ENCODE data around the gene DNAJC16.
"Not testable (repeated sequence)": the region's sequence is repeated elsewhere in the genome, so short reads cannot be mapped to it uniquely, and the experiment has no call there.

The DNAJC16 gene

DNA sequence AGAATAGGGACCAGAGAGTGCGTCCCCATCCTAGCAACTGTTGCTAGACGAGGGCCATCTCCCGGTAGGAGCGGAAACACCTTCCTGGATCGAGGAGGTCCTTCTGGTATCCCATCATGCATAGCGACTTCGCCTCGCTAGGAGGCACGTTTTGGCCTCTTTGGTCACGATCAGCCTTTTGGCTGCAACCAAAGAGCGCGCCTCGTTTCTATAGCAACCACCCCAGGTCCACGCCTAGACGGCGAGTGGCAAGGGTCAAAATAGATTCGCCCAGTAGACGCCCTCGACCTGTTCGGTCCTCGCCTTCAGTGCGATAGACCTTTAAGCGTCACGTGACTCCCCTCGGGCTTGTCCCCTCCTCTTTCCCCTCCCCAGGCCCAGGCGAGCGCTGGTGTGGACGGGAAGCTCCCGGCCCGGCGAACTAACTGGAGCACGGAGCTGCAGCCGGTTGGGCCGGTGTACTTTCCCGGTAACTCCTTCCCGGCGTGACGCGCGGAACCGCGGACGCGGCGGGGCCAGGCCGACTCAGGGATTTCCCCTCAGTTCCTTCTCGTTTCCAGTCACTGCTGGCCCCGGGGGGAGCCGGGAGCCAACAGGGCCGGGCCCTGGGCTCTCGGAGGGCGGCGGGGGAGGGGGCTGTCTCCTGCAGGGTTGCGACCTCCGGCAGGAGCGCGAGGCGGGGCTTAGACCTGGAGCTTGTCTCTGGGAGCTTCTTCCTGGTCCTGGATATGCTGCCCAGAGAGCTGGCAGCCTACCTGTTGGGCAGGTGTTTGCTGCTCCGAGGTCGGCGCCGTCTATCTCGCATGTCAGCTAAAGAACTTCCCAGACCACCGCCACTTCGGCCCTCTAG, at the start of gene DNAJC16:
DNAJC16 (plus strand) TSS at position 359 of the 850 bp plus-strand sequence. CDS start 2,258 bp downstream, outside the sequence.
- peak within 1 kb of the TSS; percentile 80 to 90 for H3K4me3 ChIP-seq (replicated peaks in 1 of 2; ENCODE audit: low read depth in 2 of 2, low read length in 2 of 2)
- peak; percentile 100 for DNase-seq (ENCODE audit: low read depth in 2 of 2)
- TF ChIP-seq, protein P1, sequence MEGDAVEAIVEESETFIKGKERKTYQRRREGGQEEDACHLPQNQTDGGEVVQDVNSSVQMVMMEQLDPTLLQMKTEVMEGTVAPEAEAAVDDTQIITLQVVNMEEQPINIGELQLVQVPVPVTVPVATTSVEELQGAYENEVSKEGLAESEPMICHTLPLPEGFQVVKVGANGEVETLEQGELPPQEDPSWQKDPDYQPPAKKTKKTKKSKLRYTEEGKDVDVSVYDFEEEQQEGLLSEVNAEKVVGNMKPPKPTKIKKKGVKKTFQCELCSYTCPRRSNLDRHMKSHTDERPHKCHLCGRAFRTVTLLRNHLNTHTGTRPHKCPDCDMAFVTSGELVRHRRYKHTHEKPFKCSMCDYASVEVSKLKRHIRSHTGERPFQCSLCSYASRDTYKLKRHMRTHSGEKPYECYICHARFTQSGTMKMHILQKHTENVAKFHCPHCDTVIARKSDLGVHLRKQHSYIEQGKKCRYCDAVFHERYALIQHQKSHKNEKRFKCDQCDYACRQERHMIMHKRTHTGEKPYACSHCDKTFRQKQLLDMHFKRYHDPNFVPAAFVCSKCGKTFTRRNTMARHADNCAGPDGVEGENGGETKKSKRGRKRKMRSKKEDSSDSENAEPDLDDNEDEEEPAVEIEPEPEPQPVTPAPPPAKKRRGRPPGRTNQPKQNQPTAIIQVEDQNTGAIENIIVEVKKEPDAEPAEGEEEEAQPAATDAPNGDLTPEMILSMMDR (IDR thresholded peaks at IDR 0.05; ENCODE audit: low read depth, low read length): peak; percentile 31

DNA sequence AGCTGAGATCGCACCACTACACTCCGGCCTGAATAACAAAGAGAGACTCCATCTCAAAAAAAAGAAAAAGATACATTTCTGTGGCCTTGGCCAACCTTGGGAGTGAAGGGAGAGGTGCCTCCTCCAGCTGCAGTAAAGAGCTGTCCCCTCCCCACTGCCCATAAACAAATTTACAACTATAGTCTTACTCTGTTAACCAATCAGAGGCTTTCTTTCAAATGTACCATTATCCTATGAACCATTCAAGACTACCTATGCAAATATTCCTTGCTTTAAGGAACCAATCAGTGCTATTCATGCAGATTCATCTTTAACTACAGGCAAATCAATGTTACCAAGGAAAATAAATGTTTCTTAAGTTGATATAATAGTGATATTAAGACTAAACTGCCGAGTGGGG, 49.7 kb upstream of the DNAJC16 start:
- no peak overlapping the region for H3K4me3 ChIP-seq (replicated peaks in 1 of 2; ENCODE audit: low read depth in 2 of 2, low read length in 2 of 2)
- DNase-seq (ENCODE audit: low read depth in 2 of 2): no peak
- TF ChIP-seq, protein P1 (IDR thresholded peaks at IDR 0.05; ENCODE audit: low read depth, low read length): no peak

DNA sequence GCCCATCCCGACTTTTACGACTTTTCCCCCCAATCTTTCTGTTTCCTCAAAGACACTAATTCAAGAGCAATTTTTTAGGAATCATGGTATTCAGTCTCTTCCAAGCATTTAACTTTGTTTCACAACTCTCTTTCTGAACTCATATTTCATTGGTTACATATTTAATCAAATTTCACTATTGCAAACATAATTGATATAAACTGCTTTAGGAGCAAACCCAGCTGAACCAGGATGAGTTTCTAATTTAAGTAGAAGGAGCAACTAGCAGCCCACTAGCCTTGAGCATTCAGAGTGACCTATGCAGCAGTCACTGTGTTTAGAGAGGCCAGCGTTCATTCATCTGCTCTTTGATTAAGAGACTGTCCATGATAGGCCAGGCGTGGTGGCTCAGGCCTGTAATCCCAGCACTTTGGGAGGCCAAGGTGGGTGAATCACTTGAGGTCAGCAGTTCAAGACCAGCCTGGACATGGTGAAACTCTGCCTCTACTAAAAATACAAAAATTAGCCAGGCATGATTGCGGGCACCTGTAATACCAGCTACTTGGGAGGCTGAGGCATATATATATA, 48.9 kb upstream of the DNAJC16 start:
- no peak overlapping the region for H3K4me3 ChIP-seq (replicated peaks in 1 of 2; ENCODE audit: low read depth in 2 of 2, low read length in 2 of 2)
- TF ChIP-seq, protein P1 (IDR thresholded peaks at IDR 0.05; ENCODE audit: low read depth, low read length): no peak
- DNase-seq (ENCODE audit: low read depth in 2 of 2): no peak

DNA sequence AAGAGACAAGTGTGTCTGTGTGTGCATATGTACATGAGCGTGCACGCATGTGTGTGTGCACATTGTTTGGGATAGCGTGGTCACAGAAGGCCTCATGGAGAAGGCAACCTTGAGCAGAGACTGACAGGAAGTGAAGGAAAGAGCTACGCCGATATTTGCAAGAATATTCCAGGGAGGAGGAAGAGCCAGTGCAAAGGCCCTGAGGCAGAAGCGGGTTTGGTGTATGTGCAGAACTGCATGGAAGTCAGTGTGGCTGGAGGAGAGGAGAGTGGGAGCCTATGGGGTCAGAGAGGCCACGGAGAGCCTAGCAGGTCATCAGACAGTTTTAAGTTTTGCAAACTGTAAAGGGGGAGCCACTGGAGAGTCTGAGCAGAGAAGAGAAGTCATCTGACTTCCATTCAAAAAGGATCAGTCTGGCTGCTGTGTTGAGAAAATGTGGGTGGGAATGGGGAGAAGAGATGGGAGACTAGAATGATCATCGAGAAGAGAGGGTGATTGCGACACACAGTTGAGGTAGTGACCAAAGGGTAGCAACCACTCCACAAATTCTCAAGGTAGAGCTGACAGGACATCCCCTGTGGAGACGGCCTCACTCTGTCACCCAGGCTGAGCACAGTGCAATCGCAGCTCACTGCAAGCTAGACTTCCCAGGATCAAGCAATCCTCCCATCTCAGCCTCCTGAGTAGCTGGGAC, 46.8 kb upstream of the DNAJC16 start:
- no peak overlapping the region for H3K4me3 ChIP-seq (replicated peaks in 1 of 2; ENCODE audit: low read depth in 2 of 2, low read length in 2 of 2)
- TF ChIP-seq, protein P1 (IDR thresholded peaks at IDR 0.05; ENCODE audit: low read depth, low read length): no peak
- DNase-seq (ENCODE audit: low read depth in 2 of 2): no peak

DNA sequence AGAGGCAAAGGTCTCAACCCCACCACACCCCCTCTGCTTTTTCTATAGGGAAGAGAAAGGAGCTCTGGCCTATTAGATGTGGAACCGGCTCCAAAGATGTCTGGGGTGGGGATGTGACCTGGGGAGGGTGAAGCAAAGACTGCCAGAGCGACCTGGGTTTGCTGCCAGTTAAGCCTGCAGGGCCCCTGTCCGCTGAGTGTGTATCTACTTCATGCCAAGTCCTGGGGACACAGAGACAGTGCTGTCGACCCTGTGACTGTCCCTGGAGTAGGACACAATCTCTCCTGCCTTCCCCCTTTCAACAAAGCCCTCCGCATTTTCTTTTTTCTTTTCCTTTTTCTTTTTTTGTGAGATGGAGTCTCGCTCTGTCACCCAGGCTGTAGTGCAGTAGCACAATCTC, 44.2 kb upstream of the DNAJC16 start:
- not testable (repeated sequence) for H3K4me3 ChIP-seq (replicated peaks in 1 of 2; ENCODE audit: low read depth in 2 of 2, low read length in 2 of 2); DNase-seq (ENCODE audit: low read depth in 2 of 2)

DNA sequence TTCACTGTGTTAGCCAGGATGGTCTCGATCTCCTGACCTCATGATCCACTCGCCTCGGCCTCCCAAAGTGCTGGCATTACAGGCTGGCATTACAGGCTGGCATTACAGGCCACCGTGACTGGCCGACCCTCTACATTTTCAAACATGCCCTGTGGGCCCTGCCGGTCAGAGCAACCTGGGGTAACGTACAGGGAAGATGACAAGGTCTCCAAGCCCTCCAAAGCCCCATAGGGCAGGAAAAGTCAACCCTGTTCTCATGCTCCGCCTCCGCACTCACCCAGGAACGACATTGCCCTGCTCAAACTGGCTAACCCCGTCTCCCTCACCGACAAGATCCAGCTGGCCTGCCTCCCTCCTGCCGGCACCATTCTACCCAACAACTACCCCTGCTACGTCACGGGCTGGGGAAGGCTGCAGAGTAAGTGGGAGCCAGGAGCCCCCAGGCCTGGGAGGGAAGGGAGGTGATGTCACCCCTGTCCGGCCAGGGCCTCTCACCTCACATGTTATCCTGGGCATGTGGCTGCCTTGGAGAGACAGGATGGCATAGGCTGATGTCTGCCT, 43.6 kb upstream of the DNAJC16 start:
- not testable (repeated sequence) for DNase-seq (ENCODE audit: low read depth in 2 of 2); H3K4me3 ChIP-seq (replicated peaks in 1 of 2; ENCODE audit: low read depth in 2 of 2, low read length in 2 of 2)

DNA sequence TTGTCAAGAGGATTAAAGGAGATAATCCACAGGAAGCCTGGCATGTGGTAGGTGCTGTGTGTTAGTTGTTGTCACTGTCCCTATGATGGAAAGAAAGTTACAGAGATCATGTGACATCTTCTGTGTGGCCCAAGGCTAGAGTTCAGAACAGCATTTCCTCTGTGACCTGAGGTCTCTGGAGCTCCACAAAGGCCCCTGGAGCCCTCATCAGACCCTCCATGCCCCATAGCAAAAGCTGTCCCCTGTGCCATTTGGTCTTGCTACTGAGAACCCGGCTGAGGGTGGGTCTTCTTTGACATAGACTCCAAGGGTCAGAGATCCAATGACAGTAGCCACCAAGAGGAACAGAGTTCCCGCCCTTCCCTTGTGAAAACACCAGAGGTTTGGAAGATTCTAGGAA, 42.7 kb upstream of the DNAJC16 start:
- no peak for DNase-seq (ENCODE audit: low read depth in 2 of 2)
- TF ChIP-seq, protein P1 (IDR thresholded peaks at IDR 0.05; ENCODE audit: low read depth, low read length): no peak
- H3K4me3 ChIP-seq (replicated peaks in 1 of 2; ENCODE audit: low read depth in 2 of 2, low read length in 2 of 2): no peak overlapping the region

DNA sequence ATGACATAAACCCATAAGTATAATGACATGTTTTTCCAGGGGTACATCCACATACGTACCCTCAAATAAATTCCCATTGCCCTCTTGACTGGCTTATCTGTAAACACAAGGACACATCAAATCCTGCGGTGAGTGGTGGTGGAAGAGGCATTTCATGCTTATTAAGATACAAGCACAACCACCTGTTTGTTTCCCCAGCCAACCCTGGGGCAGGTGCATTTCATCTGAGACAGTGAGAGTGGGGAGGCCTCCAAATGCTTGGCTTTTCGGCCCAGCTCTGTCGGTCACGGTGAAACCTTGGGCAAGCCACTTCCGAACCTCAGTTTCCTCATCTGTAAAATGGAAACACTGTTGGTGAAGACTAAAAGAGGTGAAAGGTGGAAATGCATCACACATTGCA, 42.2 kb upstream of the DNAJC16 start:
- not testable (repeated sequence) for DNase-seq (ENCODE audit: low read depth in 2 of 2); H3K4me3 ChIP-seq (replicated peaks in 1 of 2; ENCODE audit: low read depth in 2 of 2, low read length in 2 of 2)
